Kidney (tissue), 14 donors: ENCODE results near the gene AOPEP. TPM values are rescaled to one million over a fixed set of nuclear protein-coding genes. Genes with fewer than 3 reads are reported as not detected.
A peak's percentile ranks its signal among the peaks of the same experiment; 100 is the strongest.

ENCODE experiments used
- DNase-seq, 5 donors: peaks; one replicate each; pipeline ENCODE4 v3.0.0-alpha.2; 2013 to 2020
- FAIRE-seq: peaks from 2 replicates; lab custom pipeline; 2012; peaks lifted over from hg19 to GRCh38; lab: Jason Lieb, UNC
- H3K27ac ChIP-seq, 2 donors: one replicate each; pipeline ENCODE4 v1.7.0; 2013; ENCODE audit warnings: low read depth in 2 of 2, low read length in 2 of 2, inconsistent platforms in 1 of 2
- H3K27me3 ChIP-seq: one replicate; pipeline ENCODE4 v1.7.1; 2013; ENCODE audit warnings: low read length, inconsistent platforms; ENCODE audit not compliant: control insufficient read depth, insufficient read depth
- H3K36me3 ChIP-seq, 3 donors: one replicate each; pipeline versions ENCODE4 v1.7.0 to v1.7.1; 2013; ENCODE audit warnings: low read length in 3 of 3, control low read depth in 1 of 3, inconsistent platforms in 1 of 3; ENCODE audit not compliant: insufficient read depth in 3 of 3, control insufficient read depth in 2 of 3
- H3K4me1 ChIP-seq, 3 donors: one replicate each; pipeline versions ENCODE4 v1.7.0 to v1.7.1; 2013; ENCODE audit warnings: low read length in 3 of 3, inconsistent platforms in 1 of 3, low read depth in 1 of 3; ENCODE audit not compliant: control insufficient read depth in 2 of 3, insufficient read depth in 2 of 3
- H3K4me3 ChIP-seq, 3 donors: one replicate each; pipeline versions ENCODE4 v1.7.0 to v1.8.1; 2013; ENCODE audit warnings: low read length in 3 of 3, control low read depth in 1 of 3, inconsistent platforms in 1 of 3
- H3K9ac ChIP-seq, 3 donors: one replicate each; pipeline versions ENCODE4 v1.7.0 to v1.7.1; 2013; ENCODE audit warnings: low read length in 3 of 3, control low read depth in 1 of 3, inconsistent platforms in 1 of 3
- H3K9me3 ChIP-seq, 3 donors: one replicate each; pipeline versions ENCODE4 v1.7.0 to v1.7.1; 2013; ENCODE audit warnings: low read length in 3 of 3, control low read depth in 1 of 3, inconsistent platforms in 1 of 3; ENCODE audit not compliant: control insufficient read depth in 2 of 3, insufficient read depth in 1 of 3
- CTCF ChIP-seq: IDR thresholded peaks from 3 replicates; pipeline ENCODE4 v1.5.1; 2012; ENCODE audit warnings: mild to moderate bottlenecking, moderate library complexity, borderline replicate concordance; ENCODE audit not compliant: insufficient read depth; ENCODE audit errors: extremely low read depth
- intact Hi-C: fragments of 100-400 bp; cut with DNase I; formaldehyde crosslinking; loops from one replicate; pipeline ENCODE4 v1.11.1; 2022
- polyA plus RNA-seq: library from polyadenylated mRNA; stranded (reverse); fragments of 350-450 nt; fragmentation: Illumina TruSeq; extraction: RNeasy Lipid Tissue Mini Kit (QIAGEN cat#74804); gene quantifications from one replicate; pipeline ENCODE4 v1.2.3, GENCODE V29; 2014; ENCODE audit warnings: low read depth, low replicate concordance; ENCODE audit not compliant: insufficient read depth
- total RNA-seq: library from RNA; stranded (reverse); fragmentation: NEBNext Ultra II Directional; extraction: Animal tissue kit (Norgen Biotek cat#: 25700); gene quantifications from one replicate; pipeline ENCODE4 v1.2.1, GENCODE V29; 2021
- donor health status: control.
- donor health status: control.
- donor health status: control.
- donor health status: control.
- donor health status: control.
- donor health status: DM: yes; HTN: yes; CAD: no.
- donor health status: Normal renal cell carcinoma (clear cell type).

AOPEP gene
- total and polyA plus RNA-seq, 2 donors from 2014 or later = 52.2 to 119 TPM

DNA sequence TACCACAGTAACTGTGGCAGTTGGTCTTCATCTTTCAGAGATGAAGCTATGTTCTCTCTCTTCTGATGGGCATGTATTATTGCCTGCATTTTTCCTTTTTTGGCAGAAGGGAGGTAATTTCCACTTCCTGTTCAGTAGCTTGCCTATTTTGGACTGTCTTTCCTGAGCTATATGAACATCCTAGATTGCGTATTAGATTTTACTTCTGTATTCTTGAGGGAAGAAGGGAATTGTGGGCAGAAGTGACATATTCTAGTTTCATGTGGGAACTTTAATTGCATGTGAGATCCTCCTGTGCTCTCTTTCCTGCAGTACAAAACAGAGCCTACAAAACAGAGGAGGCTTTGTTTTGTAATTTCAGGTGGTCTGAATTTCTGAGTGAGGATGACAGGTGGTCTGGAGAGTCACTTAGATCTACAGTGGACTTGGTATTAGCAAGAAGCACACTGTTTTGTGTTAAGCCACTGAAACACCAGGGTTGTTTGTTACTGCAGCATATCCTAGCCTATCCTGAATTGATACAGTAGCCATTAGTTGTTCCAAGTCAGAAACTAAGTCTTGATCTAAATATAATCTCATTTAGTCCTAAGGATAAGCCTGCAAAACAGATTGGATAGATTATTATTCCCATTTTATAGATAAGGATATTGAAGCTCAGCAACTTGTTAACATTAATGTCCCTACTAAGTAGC lies 68.1 kb downstream of the AOPEP start:
- H3K4me3 ChIP-seq = no peak overlapping the region

DNA sequence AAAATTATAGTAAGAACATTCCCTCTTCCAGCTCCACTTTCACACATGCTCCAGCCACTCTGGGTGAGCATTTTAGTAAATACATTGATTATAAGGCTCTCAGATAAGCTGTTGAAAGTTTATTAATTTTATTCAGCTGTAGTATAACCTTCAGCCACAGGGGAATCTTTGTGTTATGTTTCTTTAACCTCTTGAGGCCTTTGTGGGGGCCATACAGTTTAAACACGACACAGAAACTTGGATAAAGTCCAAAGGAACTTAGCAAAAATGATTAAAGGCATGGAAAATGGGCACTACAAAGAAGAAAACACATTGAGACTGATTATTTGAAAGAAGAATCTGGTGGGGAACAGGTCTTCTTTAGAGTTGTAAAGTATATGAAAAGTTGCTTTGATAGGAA lies 70.2 kb downstream of the AOPEP start:
- DNase-seq (no peak), FAIRE-seq (no peak)
- intact Hi-C loops = no loop called here
- TF ChIP-seq CTCF = no peak
- H3K4me1 ChIP-seq = peaks cover 0 to 14% (median 7%) of the 10 kb centered on the region in 3 donors
- no peaks in the 10 kb centered on the region for H3K27me3 ChIP-seq
- peaks cover 0 to 7% (median 2%) of the 10 kb centered on the region in 3 donors for H3K36me3 ChIP-seq
- no peaks in the 10 kb centered on the region for H3K9me3 ChIP-seq
- no peak overlapping the region for H3K27ac ChIP-seq
- no peak overlapping the region for H3K4me3 ChIP-seq
- H3K9ac ChIP-seq = no peak overlapping the region

More for the DNA sequence above, 68.1 kb downstream of the AOPEP start:
- no peak overlapping the region for H3K27ac ChIP-seq
- no peaks in the 10 kb centered on the region for H3K27me3 ChIP-seq
- DNase-seq (no peak), FAIRE-seq (no peak)
- H3K9me3 ChIP-seq = no peaks in the 10 kb centered on the region
- no peaks in the 10 kb centered on the region for H3K36me3 ChIP-seq
- no peak overlapping the region for H3K9ac ChIP-seq
- TF ChIP-seq CTCF = no peak
- intact Hi-C loops = no loop called here
- H3K4me1 ChIP-seq = peaks cover 0 to 4% (median 4%) of the 10 kb centered on the region in 3 donors

DNA sequence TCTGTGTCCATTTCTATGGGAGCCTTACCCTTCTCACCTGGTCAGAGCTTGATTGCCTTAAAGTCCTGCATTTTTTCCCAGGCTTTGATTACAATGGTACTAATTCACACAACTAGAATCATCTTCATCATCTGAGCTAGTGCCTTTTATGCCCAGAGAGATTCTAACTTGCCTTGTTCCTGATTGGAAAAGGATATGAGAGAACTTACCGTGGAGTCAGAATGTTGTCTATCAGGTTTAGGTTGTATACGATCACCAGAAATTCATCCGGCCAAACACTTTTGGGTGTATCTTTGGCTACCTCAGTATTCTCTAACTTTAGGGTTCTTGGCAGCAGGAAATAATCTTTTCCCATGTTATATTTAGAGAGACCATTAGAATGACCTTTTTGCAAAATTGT lies 71.7 kb downstream of the AOPEP start:
- no peak for DNase-seq
- no peak overlapping the region for H3K9ac ChIP-seq
- H3K4me1 ChIP-seq = peaks cover 0 to 14% (median 7%) of the 10 kb centered on the region in 3 donors
- H3K36me3 ChIP-seq = peaks cover 0 to 7% (median 2%) of the 10 kb centered on the region in 3 donors
- H3K27me3 ChIP-seq = no peaks in the 10 kb centered on the region
- no peak for FAIRE-seq
- intact Hi-C loops = no loop called here
- H3K27ac ChIP-seq = peak overlapping the region in 1 of 2 donors; percentile 25
- H3K9me3 ChIP-seq = no peaks in the 10 kb centered on the region
- H3K4me3 ChIP-seq = no peak overlapping the region
- TF ChIP-seq CTCF = no peak
